HCT116 (cell line): ENCODE measurements around the gene TST. TPM values are rescaled to one million over a fixed set of nuclear protein-coding genes. Genes with fewer than 3 reads are reported as not detected.

ENCODE experiments used
- ATAC-seq: fragments of 200-7000 bp; cut with Tn5 transposase; 2 replicates; pipeline ENCODE4 v1.9.1; 2020; ENCODE audit warnings: mild to moderate bottlenecking, moderate library complexity
- BruUV-seq: library from RNA; stranded (reverse); fragments of 400-500 nt; replicated peaks from 2 replicates; lab custom pipeline; 2021; lab: Mats Ljungman, UMichigan
- CTCF ChIA-PET: fragments of 300-600 bp; sonication (Branson Sonifier 250); formaldehyde crosslinking; loops from one replicate; lab custom pipeline; 2021; ENCODE audit warnings: antibody characterized with exemption; lab: Charles Lee
- POLR2A ChIA-PET: fragments of 300-600, 350-600 bp; sonication (Branson Sonifier 250); formaldehyde crosslinking; loops from one replicate; lab custom pipeline; 2021; ENCODE audit warnings: antibody characterized with exemption; lab: Charles Lee
- RAD21 ChIA-PET, 2 experiments: fragments of 300-600 bp; sonication (Branson Sonifier 250); formaldehyde crosslinking; loops; one replicate each; lab custom pipeline; 2023; ENCODE audit warnings: low total read pairs in 2 of 2; ENCODE audit not compliant: uncharacterized antibody in 2 of 2, unreplicated experiment in 2 of 2, low non-redundant PET in 1 of 2; lab: Charles Lee
- DNase-seq: peaks from one replicate; pipeline ENCODE4 v3.0.0-alpha.2; 2010; ENCODE audit warnings: low read depth, low spot score
- H2AFZ ChIP-seq: fragments of 200-600 bp; shearing (Covaris generic), sonication (generic); 2 replicates; pipeline ENCODE4 v1.6.1; 2017; ENCODE audit warnings: low read depth, mixed run types, mixed read lengths, antibody characterized with exemption, low read length; ENCODE audit not compliant: poor library complexity, severe bottlenecking
- H3K27ac ChIP-seq: 2 replicates; pipeline ENCODE4 v1.5.1; 2012; ENCODE audit warnings: low read depth, low read length
- H3K27me3 ChIP-seq: fragments of 200-600 bp; sonication (generic); 2 replicates; pipeline ENCODE4 v1.6.1; 2016; ENCODE audit warnings: mixed run types, low read length, mixed read lengths; ENCODE audit not compliant: insufficient read depth
- H3K36me3 ChIP-seq, 2 experiments: fragments of 200-500 bp in 1 of 2; fragments of 200-600 bp in 1 of 2; sonication (Bioruptor generic) in 1 of 2; sonication (generic) in 1 of 2; 2 replicates each; pipeline versions ENCODE4 v1.5.1 to v1.6.1; 2014 to 2016; ENCODE audit warnings: low read length in 2 of 2, inconsistent platforms in 1 of 2, mixed read lengths in 1 of 2, mixed run types in 1 of 2; ENCODE audit not compliant: insufficient read depth in 2 of 2, control insufficient read depth in 1 of 2
- H3K4me1 ChIP-seq, 2 experiments: fragments of 200-600 bp in 1 of 2; sonication (generic) in 1 of 2; 2 replicates each; pipeline versions ENCODE4 v1.5.1 to v1.6.1; 2012 to 2017; ENCODE audit warnings: low read length in 2 of 2, inconsistent platforms in 1 of 2, mild to moderate bottlenecking in 1 of 2, mixed read lengths in 1 of 2, mixed run types in 1 of 2, moderate library complexity in 1 of 2; ENCODE audit not compliant: insufficient read depth in 2 of 2, control insufficient read depth in 1 of 2
- H3K4me2 ChIP-seq: fragments of 200-600 bp; sonication (generic); 2 replicates; pipeline ENCODE4 v1.6.1; 2017; ENCODE audit warnings: mixed run types, low read length, mixed read lengths
- H3K4me3 ChIP-seq, 2 experiments: fragments of 200-600 bp in 1 of 2; sonication (generic) in 1 of 2; replicated peaks in 1 of 2; 2 replicates each; pipeline ENCODE4 v1.5.1; 2011 to 2016; ENCODE audit warnings: low read length in 2 of 2, control low read depth in 1 of 2, low read depth in 1 of 2, mild to moderate bottlenecking in 1 of 2, mixed read lengths in 1 of 2, mixed run types in 1 of 2
- H3K79me2 ChIP-seq: fragments of 200-600 bp; sonication (generic); 2 replicates; pipeline ENCODE4 v1.6.1; 2017; ENCODE audit warnings: mild to moderate bottlenecking, mixed run types, low read length, moderate library complexity, mixed read lengths; ENCODE audit not compliant: insufficient read depth
- H3K9ac ChIP-seq: fragments of 200-600 bp; sonication (generic); 2 replicates; pipeline ENCODE4 v1.6.1; 2016; ENCODE audit warnings: low read length, mixed read lengths
- H3K9me2 ChIP-seq: fragments of 200-600 bp; sonication (generic), shearing (Covaris generic); 2 replicates; pipeline ENCODE4 v1.6.1; 2017; ENCODE audit warnings: mixed run types, mild to moderate bottlenecking, moderate library complexity; ENCODE audit not compliant: insufficient read depth
- H3K9me3 ChIP-seq, 2 experiments: fragments of 200-500 bp in 1 of 2; fragments of 200-600 bp in 1 of 2; sonication (Bioruptor generic) in 1 of 2; sonication (generic) in 1 of 2; 2 replicates each; pipeline ENCODE4 v1.6.1; 2014 to 2017; ENCODE audit warnings: low read length in 2 of 2, mixed read lengths in 2 of 2, inconsistent platforms in 1 of 2, low read depth in 1 of 2, mild to moderate bottlenecking in 1 of 2, mixed run types in 1 of 2, moderate library complexity in 1 of 2; ENCODE audit not compliant: control insufficient read depth in 1 of 2, insufficient read depth in 1 of 2
- H4K20me1 ChIP-seq: fragments of 200-600 bp; sonication (generic), shearing (Covaris generic); 2 replicates; pipeline ENCODE4 v1.6.1; 2017; ENCODE audit warnings: mixed run types, mild to moderate bottlenecking, moderate library complexity; ENCODE audit not compliant: insufficient read depth
- CBX3 ChIP-seq: IDR thresholded peaks from 2 replicates; pipeline ENCODE4 v1.6.1; 2012; ENCODE audit warnings: low read depth
- CEBPB ChIP-seq: IDR thresholded peaks from 2 replicates; pipeline ENCODE4 v1.6.1; 2012; ENCODE audit warnings: low read depth
- EGR1 ChIP-seq: IDR thresholded peaks from 2 replicates; pipeline ENCODE4 v1.6.1; 2012; ENCODE audit warnings: low read depth
- ELF1 ChIP-seq: IDR thresholded peaks from 2 replicates; pipeline ENCODE4 v1.6.1; 2012; ENCODE audit warnings: low read depth, borderline replicate concordance
- EZH2 ChIP-seq: fragments of 200-600 bp; sonication (generic); IDR thresholded peaks from 2 replicates; pipeline ENCODE4 v1.6.1; 2017; ENCODE audit warnings: antibody characterized with exemption, mixed run types
- EZH2phosphoT487 ChIP-seq: fragments of 200-600 bp; IDR thresholded peaks from 2 replicates; pipeline ENCODE4 v1.6.1; 2018; ENCODE audit warnings: antibody characterized with exemption, borderline replicate concordance
- FOSL1 ChIP-seq: IDR thresholded peaks from 2 replicates; pipeline ENCODE4 v1.6.1; 2012; ENCODE audit warnings: low read depth
- JUND ChIP-seq: IDR thresholded peaks from 2 replicates; pipeline ENCODE4 v1.6.1; 2012
- MAX ChIP-seq: IDR thresholded peaks from 2 replicates; pipeline ENCODE4 v1.6.1; 2012
- POLR2A ChIP-seq: IDR thresholded peaks from 2 replicates; pipeline ENCODE4 v1.7.0; 2011; ENCODE audit warnings: borderline replicate concordance; ENCODE audit not compliant: insufficient read depth, insufficient read length; ENCODE audit errors: extremely low read depth
- RAD21 ChIP-seq: IDR thresholded peaks from 2 replicates; pipeline ENCODE4 v1.6.1; 2012; ENCODE audit warnings: low read depth, mild to moderate bottlenecking
- SIN3A ChIP-seq: IDR thresholded peaks from 2 replicates; pipeline ENCODE4 v1.6.1; 2012; ENCODE audit warnings: low read depth
- SP1 ChIP-seq: IDR thresholded peaks from 2 replicates; pipeline ENCODE4 v1.6.1; 2012; ENCODE audit warnings: low read depth
- TCF7L2 ChIP-seq: IDR thresholded peaks from 2 replicates; pipeline ENCODE4 v1.7.0; 2011; ENCODE audit warnings: borderline replicate concordance, inconsistent platforms; ENCODE audit not compliant: insufficient read depth, insufficient read length; ENCODE audit errors: extremely low read depth
- ZFX ChIP-seq: fragments of 450-650 bp; IDR thresholded peaks from 2 replicates; pipeline ENCODE4 v1.6.1; 2017
- ZNF274 ChIP-seq: fragments of 200-500 bp; sonication (Bioruptor generic); IDR thresholded peaks from 2 replicates; pipeline ENCODE4 v1.6.1; 2014; ENCODE audit warnings: mild to moderate bottlenecking, low read depth, low read length, inconsistent platforms
- intact Hi-C: fragments of 100-400 bp; cut with micrococcal nuclease; formaldehyde crosslinking; loops from 2 replicates; pipeline ENCODE4 v1.10.0; 2022
- total RNA-seq: library from RNA; stranded (reverse); gene quantifications from one replicate; pipeline ENCODE4 v1.2.1, GENCODE V29; 2021; ENCODE audit not compliant: unreplicated experiment
- TF ChIP-seq, protein P1 (sequence below): IDR thresholded peaks from 2 replicates; pipeline ENCODE4 v1.6.1; 2012; ENCODE audit warnings: low read depth
- TF ChIP-seq, protein P2 (sequence below): IDR thresholded peaks from 2 replicates; pipeline ENCODE4 v1.6.1; 2012

TST gene
- total RNA-seq, 1 experiment from 2014 or later, result 32.1 TPM

GRCh38 chr22:37056246-37056645, 37.0 kb upstream of the TST start:
- Histone ChIP-seq H4K20me1 (no peaks in the 10 kb centered on the region), H3K9ac (no peak overlapping the region), H3K27ac (no peak overlapping the region), H3K27me3 (no peaks in the 10 kb centered on the region), H3K36me3 (peaks cover 0 to 2% of the 10 kb centered on the region in 2 experiments; a peak in 1 of 4 replicates), H3K79me2 (no peaks in the 10 kb centered on the region), H3K4me2 (no peak overlapping the region), H3K9me2 (no peaks in the 10 kb centered on the region), H3K4me1 (peaks cover 5 to 10% of the 10 kb centered on the region in 2 experiments; a peak in 2 of 4 replicates), H3K9me3 (no peaks in the 10 kb centered on the region), H3K4me3 (no peak overlapping the region), H2AFZ (no peak overlapping the region)
- BruUV-seq, result no TSS peak
- POLR2A ChIA-PET, result no interaction called here
- TF ChIP-seq RAD21 (no peak), CBX3 (no peak), SP1 (no peak)
- ATAC-seq, result no peak
- RAD21 ChIA-PET, result no interaction called here
- CTCF ChIA-PET, result no interaction called here
- intact Hi-C loops, result no loop called here
- no peak for DNase-seq

GRCh38 chr22:37054600-37055365, 35.5 kb upstream of the TST start:
- intact Hi-C loops, result no loop called here
- no peak overlapping the region for H3K27ac ChIP-seq
- H3K9ac ChIP-seq, result no peak overlapping the region
- no peaks in the 10 kb centered on the region for H3K79me2 ChIP-seq
- H2AFZ ChIP-seq, result no peak overlapping the region
- peaks cover 5 to 11% of the 10 kb centered on the region in 2 experiments; a peak in 2 of 4 replicates for H3K4me1 ChIP-seq
- DNase-seq, result no peak
- H4K20me1 ChIP-seq, result no peaks in the 10 kb centered on the region
- H3K4me2 ChIP-seq, result no peak overlapping the region
- no peaks in the 10 kb centered on the region for H3K9me2 ChIP-seq
- CTCF ChIA-PET, result interaction anchor here (0.9 kb wide), 1 partner anchor 9 kb away, joined by 5 read pairs; no protein-coding TSS in a partner anchor
- BruUV-seq, result no TSS peak
- no peaks in the 10 kb centered on the region for H3K27me3 ChIP-seq
- TF ChIP-seq EGR1 (no peak), TCF7L2 (no peak), MAX (no peak), ZFX (no peak), EZH2phosphoT487 (no peak), ZNF274 (no peak), CEBPB (no peak), ELF1 (no peak), JUND (no peak), FOSL1 (no peak), SP1 (no peak), EZH2 (no peak), POLR2A (no peak), RAD21 (no peak), SIN3A (no peak)
- TF ChIP-seq, protein P1, sequence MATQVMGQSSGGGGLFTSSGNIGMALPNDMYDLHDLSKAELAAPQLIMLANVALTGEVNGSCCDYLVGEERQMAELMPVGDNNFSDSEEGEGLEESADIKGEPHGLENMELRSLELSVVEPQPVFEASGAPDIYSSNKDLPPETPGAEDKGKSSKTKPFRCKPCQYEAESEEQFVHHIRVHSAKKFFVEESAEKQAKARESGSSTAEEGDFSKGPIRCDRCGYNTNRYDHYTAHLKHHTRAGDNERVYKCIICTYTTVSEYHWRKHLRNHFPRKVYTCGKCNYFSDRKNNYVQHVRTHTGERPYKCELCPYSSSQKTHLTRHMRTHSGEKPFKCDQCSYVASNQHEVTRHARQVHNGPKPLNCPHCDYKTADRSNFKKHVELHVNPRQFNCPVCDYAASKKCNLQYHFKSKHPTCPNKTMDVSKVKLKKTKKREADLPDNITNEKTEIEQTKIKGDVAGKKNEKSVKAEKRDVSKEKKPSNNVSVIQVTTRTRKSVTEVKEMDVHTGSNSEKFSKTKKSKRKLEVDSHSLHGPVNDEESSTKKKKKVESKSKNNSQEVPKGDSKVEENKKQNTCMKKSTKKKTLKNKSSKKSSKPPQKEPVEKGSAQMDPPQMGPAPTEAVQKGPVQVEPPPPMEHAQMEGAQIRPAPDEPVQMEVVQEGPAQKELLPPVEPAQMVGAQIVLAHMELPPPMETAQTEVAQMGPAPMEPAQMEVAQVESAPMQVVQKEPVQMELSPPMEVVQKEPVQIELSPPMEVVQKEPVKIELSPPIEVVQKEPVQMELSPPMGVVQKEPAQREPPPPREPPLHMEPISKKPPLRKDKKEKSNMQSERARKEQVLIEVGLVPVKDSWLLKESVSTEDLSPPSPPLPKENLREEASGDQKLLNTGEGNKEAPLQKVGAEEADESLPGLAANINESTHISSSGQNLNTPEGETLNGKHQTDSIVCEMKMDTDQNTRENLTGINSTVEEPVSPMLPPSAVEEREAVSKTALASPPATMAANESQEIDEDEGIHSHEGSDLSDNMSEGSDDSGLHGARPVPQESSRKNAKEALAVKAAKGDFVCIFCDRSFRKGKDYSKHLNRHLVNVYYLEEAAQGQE, result no peak
- TF ChIP-seq, protein P2, sequence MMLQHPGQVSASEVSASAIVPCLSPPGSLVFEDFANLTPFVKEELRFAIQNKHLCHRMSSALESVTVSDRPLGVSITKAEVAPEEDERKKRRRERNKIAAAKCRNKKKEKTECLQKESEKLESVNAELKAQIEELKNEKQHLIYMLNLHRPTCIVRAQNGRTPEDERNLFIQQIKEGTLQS, result no peak
- TF ChIP-seq, all 23 proteins: peak for 0
- H3K36me3 ChIP-seq, result peaks cover 0 to 2% of the 10 kb centered on the region in 2 experiments; a peak in 1 of 4 replicates
- no peak overlapping the region for H3K4me3 ChIP-seq
- POLR2A ChIA-PET, result no interaction called here
- no peak for ATAC-seq
- H3K9me3 ChIP-seq, result no peaks in the 10 kb centered on the region
- RAD21 ChIA-PET, result no interaction called here
